ENCODE data around the gene TBC1D16.

- TF ChIP-seq CTCF (IDR thresholded peaks at IDR 0.05), result no peak
- TF ChIP-seq EZH2 (IDR thresholded peaks at IDR 0.05; ENCODE audit: borderline replicate concordance, insufficient read depth, low read depth, low read length, poor library complexity, severe bottlenecking), result no peak
Observed at GRCh38 chr17:79916506-79916905, 119.2 kb downstream of the TBC1D16 start.

Data from B cell (primary cell).